HCT116 (cell line): ENCODE results near the gene ALCAM. TPM values are rescaled to one million over a fixed set of nuclear protein-coding genes. Genes with fewer than 3 reads are reported as not detected.

Experiments used
- ATAC-seq: fragments of 200-7000 bp; cut with Tn5 transposase; 2 replicates; pipeline ENCODE4 v1.9.1; 2020; ENCODE audit warnings: mild to moderate bottlenecking, moderate library complexity
- BruUV-seq: library from RNA; stranded (reverse); fragments of 400-500 nt; replicated peaks from 2 replicates; lab custom pipeline; 2021; lab: Mats Ljungman, UMichigan
- CTCF ChIA-PET: fragments of 300-600 bp; sonication (Branson Sonifier 250); formaldehyde crosslinking; loops from one replicate; lab custom pipeline; 2021; ENCODE audit warnings: antibody characterized with exemption; lab: Charles Lee
- POLR2A ChIA-PET: fragments of 300-600, 350-600 bp; sonication (Branson Sonifier 250); formaldehyde crosslinking; loops from one replicate; lab custom pipeline; 2021; ENCODE audit warnings: antibody characterized with exemption; lab: Charles Lee
- RAD21 ChIA-PET, 2 experiments: fragments of 300-600 bp; sonication (Branson Sonifier 250); formaldehyde crosslinking; loops; one replicate each; lab custom pipeline; 2023; ENCODE audit warnings: low total read pairs in 2 of 2; ENCODE audit not compliant: uncharacterized antibody in 2 of 2, unreplicated experiment in 2 of 2, low non-redundant PET in 1 of 2; lab: Charles Lee
- DNase-seq: peaks from one replicate; pipeline ENCODE4 v3.0.0-alpha.2; 2010; ENCODE audit warnings: low read depth, low spot score
- H2AFZ ChIP-seq: fragments of 200-600 bp; shearing (Covaris generic), sonication (generic); 2 replicates; pipeline ENCODE4 v1.6.1; 2017; ENCODE audit warnings: low read depth, mixed run types, mixed read lengths, antibody characterized with exemption, low read length; ENCODE audit not compliant: poor library complexity, severe bottlenecking
- H3K27ac ChIP-seq: 2 replicates; pipeline ENCODE4 v1.5.1; 2012; ENCODE audit warnings: low read depth, low read length
- H3K27me3 ChIP-seq: fragments of 200-600 bp; sonication (generic); 2 replicates; pipeline ENCODE4 v1.6.1; 2016; ENCODE audit warnings: mixed run types, low read length, mixed read lengths; ENCODE audit not compliant: insufficient read depth
- H3K36me3 ChIP-seq, 2 experiments: fragments of 200-500 bp in 1 of 2; fragments of 200-600 bp in 1 of 2; sonication (Bioruptor generic) in 1 of 2; sonication (generic) in 1 of 2; 2 replicates each; pipeline versions ENCODE4 v1.5.1 to v1.6.1; 2014 to 2016; ENCODE audit warnings: low read length in 2 of 2, inconsistent platforms in 1 of 2, mixed read lengths in 1 of 2, mixed run types in 1 of 2; ENCODE audit not compliant: insufficient read depth in 2 of 2, control insufficient read depth in 1 of 2
- H3K4me1 ChIP-seq, 2 experiments: fragments of 200-600 bp in 1 of 2; sonication (generic) in 1 of 2; 2 replicates each; pipeline versions ENCODE4 v1.5.1 to v1.6.1; 2012 to 2017; ENCODE audit warnings: low read length in 2 of 2, inconsistent platforms in 1 of 2, mild to moderate bottlenecking in 1 of 2, mixed read lengths in 1 of 2, mixed run types in 1 of 2, moderate library complexity in 1 of 2; ENCODE audit not compliant: insufficient read depth in 2 of 2, control insufficient read depth in 1 of 2
- H3K4me2 ChIP-seq: fragments of 200-600 bp; sonication (generic); 2 replicates; pipeline ENCODE4 v1.6.1; 2017; ENCODE audit warnings: mixed run types, low read length, mixed read lengths
- H3K4me3 ChIP-seq, 2 experiments: fragments of 200-600 bp in 1 of 2; sonication (generic) in 1 of 2; replicated peaks in 1 of 2; 2 replicates each; pipeline ENCODE4 v1.5.1; 2011 to 2016; ENCODE audit warnings: low read length in 2 of 2, control low read depth in 1 of 2, low read depth in 1 of 2, mild to moderate bottlenecking in 1 of 2, mixed read lengths in 1 of 2, mixed run types in 1 of 2
- H3K79me2 ChIP-seq: fragments of 200-600 bp; sonication (generic); 2 replicates; pipeline ENCODE4 v1.6.1; 2017; ENCODE audit warnings: mild to moderate bottlenecking, mixed run types, low read length, moderate library complexity, mixed read lengths; ENCODE audit not compliant: insufficient read depth
- H3K9ac ChIP-seq: fragments of 200-600 bp; sonication (generic); 2 replicates; pipeline ENCODE4 v1.6.1; 2016; ENCODE audit warnings: low read length, mixed read lengths
- H3K9me2 ChIP-seq: fragments of 200-600 bp; sonication (generic), shearing (Covaris generic); 2 replicates; pipeline ENCODE4 v1.6.1; 2017; ENCODE audit warnings: mixed run types, mild to moderate bottlenecking, moderate library complexity; ENCODE audit not compliant: insufficient read depth
- H3K9me3 ChIP-seq, 2 experiments: fragments of 200-500 bp in 1 of 2; fragments of 200-600 bp in 1 of 2; sonication (Bioruptor generic) in 1 of 2; sonication (generic) in 1 of 2; 2 replicates each; pipeline ENCODE4 v1.6.1; 2014 to 2017; ENCODE audit warnings: low read length in 2 of 2, mixed read lengths in 2 of 2, inconsistent platforms in 1 of 2, low read depth in 1 of 2, mild to moderate bottlenecking in 1 of 2, mixed run types in 1 of 2, moderate library complexity in 1 of 2; ENCODE audit not compliant: control insufficient read depth in 1 of 2, insufficient read depth in 1 of 2
- H4K20me1 ChIP-seq: fragments of 200-600 bp; sonication (generic), shearing (Covaris generic); 2 replicates; pipeline ENCODE4 v1.6.1; 2017; ENCODE audit warnings: mixed run types, mild to moderate bottlenecking, moderate library complexity; ENCODE audit not compliant: insufficient read depth
- ELF1 ChIP-seq: IDR thresholded peaks from 2 replicates; pipeline ENCODE4 v1.6.1; 2012; ENCODE audit warnings: low read depth, borderline replicate concordance
- EZH2phosphoT487 ChIP-seq: fragments of 200-600 bp; IDR thresholded peaks from 2 replicates; pipeline ENCODE4 v1.6.1; 2018; ENCODE audit warnings: antibody characterized with exemption, borderline replicate concordance
- FOSL1 ChIP-seq: IDR thresholded peaks from 2 replicates; pipeline ENCODE4 v1.6.1; 2012; ENCODE audit warnings: low read depth
- POLR2A ChIP-seq: IDR thresholded peaks from 2 replicates; pipeline ENCODE4 v1.7.0; 2011; ENCODE audit warnings: borderline replicate concordance; ENCODE audit not compliant: insufficient read depth, insufficient read length; ENCODE audit errors: extremely low read depth
- POLR2AphosphoS5 ChIP-seq: IDR thresholded peaks from 2 replicates; pipeline ENCODE4 v1.6.1; 2011; ENCODE audit warnings: mild to moderate bottlenecking, low read depth, low read length, moderate library complexity
- RAD21 ChIP-seq: IDR thresholded peaks from 2 replicates; pipeline ENCODE4 v1.6.1; 2012; ENCODE audit warnings: low read depth, mild to moderate bottlenecking
- intact Hi-C: fragments of 100-400 bp; cut with micrococcal nuclease; formaldehyde crosslinking; loops from 2 replicates; pipeline ENCODE4 v1.10.0; 2022
- total RNA-seq: library from RNA; stranded (reverse); gene quantifications from one replicate; pipeline ENCODE4 v1.2.1, GENCODE V29; 2021; ENCODE audit not compliant: unreplicated experiment
- TF ChIP-seq, protein P1 (sequence below): IDR thresholded peaks from 2 replicates; pipeline ENCODE4 v1.6.1; 2012; ENCODE audit warnings: low read depth

ALCAM gene
- total RNA-seq, 1 experiment from 2014 or later: 56.7 TPM

DNA sequence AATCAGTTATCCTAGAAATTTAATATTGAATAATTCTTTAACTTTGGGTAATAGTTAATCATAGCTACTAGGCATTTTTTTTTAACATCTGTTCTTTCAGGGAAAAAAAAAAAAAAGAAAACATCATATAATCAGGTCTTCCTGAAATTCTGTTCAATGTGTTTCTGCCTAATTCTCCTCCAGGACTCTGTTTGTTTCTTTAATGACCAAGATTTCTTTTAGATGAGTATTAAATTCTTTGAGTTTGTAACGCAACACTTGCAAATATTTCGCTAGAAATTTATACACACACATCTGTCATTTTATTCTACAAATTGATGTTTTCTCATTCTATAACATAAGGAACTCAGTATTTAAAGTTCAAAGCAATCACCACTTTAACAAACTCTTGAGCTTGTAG, 56.7 kb downstream of the ALCAM start:
- Histone ChIP-seq H2AFZ (no peak overlapping the region), H3K9me3 (no peaks in the 10 kb centered on the region), H3K4me2 (no peak overlapping the region), H3K4me1 (no peaks in the 10 kb centered on the region), H3K9me2 (no peaks in the 10 kb centered on the region; the same call in 1 of the 2 replicates), H3K27me3 (no peaks in the 10 kb centered on the region), H3K27ac (no peak overlapping the region), H3K9ac (no peak overlapping the region), H3K4me3 (no peak overlapping the region), H3K36me3 (no peaks in the 10 kb centered on the region), H4K20me1 (no peaks in the 10 kb centered on the region), H3K79me2 (peaks cover 29% of the 10 kb centered on the region; the same call in 1 of the 2 replicates)
- POLR2A ChIA-PET: no interaction called here
- no peak for ATAC-seq
- no peak for TF ChIP-seq FOSL1
- TF ChIP-seq POLR2A: no peak
- TF ChIP-seq EZH2phosphoT487: no peak
- TF ChIP-seq, protein P1, sequence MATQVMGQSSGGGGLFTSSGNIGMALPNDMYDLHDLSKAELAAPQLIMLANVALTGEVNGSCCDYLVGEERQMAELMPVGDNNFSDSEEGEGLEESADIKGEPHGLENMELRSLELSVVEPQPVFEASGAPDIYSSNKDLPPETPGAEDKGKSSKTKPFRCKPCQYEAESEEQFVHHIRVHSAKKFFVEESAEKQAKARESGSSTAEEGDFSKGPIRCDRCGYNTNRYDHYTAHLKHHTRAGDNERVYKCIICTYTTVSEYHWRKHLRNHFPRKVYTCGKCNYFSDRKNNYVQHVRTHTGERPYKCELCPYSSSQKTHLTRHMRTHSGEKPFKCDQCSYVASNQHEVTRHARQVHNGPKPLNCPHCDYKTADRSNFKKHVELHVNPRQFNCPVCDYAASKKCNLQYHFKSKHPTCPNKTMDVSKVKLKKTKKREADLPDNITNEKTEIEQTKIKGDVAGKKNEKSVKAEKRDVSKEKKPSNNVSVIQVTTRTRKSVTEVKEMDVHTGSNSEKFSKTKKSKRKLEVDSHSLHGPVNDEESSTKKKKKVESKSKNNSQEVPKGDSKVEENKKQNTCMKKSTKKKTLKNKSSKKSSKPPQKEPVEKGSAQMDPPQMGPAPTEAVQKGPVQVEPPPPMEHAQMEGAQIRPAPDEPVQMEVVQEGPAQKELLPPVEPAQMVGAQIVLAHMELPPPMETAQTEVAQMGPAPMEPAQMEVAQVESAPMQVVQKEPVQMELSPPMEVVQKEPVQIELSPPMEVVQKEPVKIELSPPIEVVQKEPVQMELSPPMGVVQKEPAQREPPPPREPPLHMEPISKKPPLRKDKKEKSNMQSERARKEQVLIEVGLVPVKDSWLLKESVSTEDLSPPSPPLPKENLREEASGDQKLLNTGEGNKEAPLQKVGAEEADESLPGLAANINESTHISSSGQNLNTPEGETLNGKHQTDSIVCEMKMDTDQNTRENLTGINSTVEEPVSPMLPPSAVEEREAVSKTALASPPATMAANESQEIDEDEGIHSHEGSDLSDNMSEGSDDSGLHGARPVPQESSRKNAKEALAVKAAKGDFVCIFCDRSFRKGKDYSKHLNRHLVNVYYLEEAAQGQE: no peak
- no peak for TF ChIP-seq RAD21
- no peak for TF ChIP-seq POLR2AphosphoS5
- TF ChIP-seq ELF1: no peak
- CTCF ChIA-PET: no interaction called here
- intact Hi-C loops: no loop called here
- RAD21 ChIA-PET: no interaction called here
- no peak for DNase-seq
- BruUV-seq: no TSS peak
